SK-N-MC (cell line): ENCODE data around the gene MTG1.

Source experiments
- EZH2 ChIP-seq: fragments of 200-600 bp; sonication (generic); IDR thresholded peaks from one replicate; pipeline ENCODE4 v1.6.1; 2017; ENCODE audit warnings: antibody characterized with exemption
- POLR2AphosphoS5 ChIP-seq: IDR thresholded peaks from 2 replicates; pipeline ENCODE4 v1.6.1; 2012; ENCODE audit warnings: mild to moderate bottlenecking, low read depth, low read length, borderline replicate concordance

GRCh38 chr10:133452453-133452852 lies 58.5 kb downstream of the MTG1 start:
- TF ChIP-seq POLR2AphosphoS5 (no peak), EZH2 (no peak)
